ENCODE measurements around the gene TIGD3. TPM values are rescaled to one million over a fixed set of nuclear protein-coding genes. Genes with fewer than 3 reads are reported as not detected.

Gene TIGD3
- total RNA-seq, 2 donors from 2014 or later: 0.22 TPM; not detected in 1

DNA sequence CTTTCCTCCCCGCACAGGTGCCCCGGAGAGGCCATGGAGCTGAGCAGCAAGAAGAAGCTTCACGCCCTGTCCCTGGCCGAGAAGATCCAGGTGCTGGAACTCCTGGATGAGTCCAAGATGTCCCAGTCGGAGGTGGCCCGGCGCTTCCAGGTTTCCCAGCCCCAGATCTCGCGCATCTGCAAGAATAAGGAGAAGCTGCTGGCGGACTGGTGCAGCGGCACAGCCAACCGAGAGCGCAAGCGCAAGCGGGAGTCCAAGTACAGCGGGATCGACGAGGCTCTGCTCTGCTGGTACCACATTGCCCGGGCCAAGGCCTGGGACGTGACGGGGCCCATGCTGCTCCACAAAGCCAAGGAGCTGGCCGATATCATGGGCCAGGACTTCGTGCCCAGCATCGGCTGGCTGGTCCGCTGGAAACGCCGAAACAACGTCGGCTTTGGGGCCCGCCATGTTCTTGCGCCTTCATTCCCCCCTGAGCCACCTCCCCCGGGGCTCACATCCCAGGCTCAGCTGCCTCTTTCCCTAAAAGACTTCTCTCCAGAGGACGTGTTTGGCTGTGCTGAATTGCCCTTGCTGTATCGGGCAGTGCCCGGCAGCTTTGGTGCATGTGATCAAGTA is 1.3 kb downstream of the TIGD3 start:
- DNase-seq (ENCODE audit: low spot score): no peak
- Histone ChIP-seq H3K4me1 (peaks cover 0 to 24% of the 10 kb centered on the region in 2 donors), H3K36me3 (peaks cover 17% of the 10 kb centered on the region), H3K27ac (no peak overlapping the region), H3K9me3 (no peaks in the 10 kb centered on the region), H3K4me3 (peak overlapping the region; percentile 56 to 84), H3K27me3 (no peaks in the 10 kb centered on the region)
- TF ChIP-seq, protein P1, sequence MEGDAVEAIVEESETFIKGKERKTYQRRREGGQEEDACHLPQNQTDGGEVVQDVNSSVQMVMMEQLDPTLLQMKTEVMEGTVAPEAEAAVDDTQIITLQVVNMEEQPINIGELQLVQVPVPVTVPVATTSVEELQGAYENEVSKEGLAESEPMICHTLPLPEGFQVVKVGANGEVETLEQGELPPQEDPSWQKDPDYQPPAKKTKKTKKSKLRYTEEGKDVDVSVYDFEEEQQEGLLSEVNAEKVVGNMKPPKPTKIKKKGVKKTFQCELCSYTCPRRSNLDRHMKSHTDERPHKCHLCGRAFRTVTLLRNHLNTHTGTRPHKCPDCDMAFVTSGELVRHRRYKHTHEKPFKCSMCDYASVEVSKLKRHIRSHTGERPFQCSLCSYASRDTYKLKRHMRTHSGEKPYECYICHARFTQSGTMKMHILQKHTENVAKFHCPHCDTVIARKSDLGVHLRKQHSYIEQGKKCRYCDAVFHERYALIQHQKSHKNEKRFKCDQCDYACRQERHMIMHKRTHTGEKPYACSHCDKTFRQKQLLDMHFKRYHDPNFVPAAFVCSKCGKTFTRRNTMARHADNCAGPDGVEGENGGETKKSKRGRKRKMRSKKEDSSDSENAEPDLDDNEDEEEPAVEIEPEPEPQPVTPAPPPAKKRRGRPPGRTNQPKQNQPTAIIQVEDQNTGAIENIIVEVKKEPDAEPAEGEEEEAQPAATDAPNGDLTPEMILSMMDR (IDR thresholded peaks at IDR 0.05): no peak

- Histone ChIP-seq H3K27me3 (no peaks in the 10 kb centered on the region), H3K27ac (no peak overlapping the region), H3K9me3 (no peaks in the 10 kb centered on the region), H3K4me1 (peaks cover 0 to 24% of the 10 kb centered on the region in 2 donors), H3K36me3 (peaks cover 11% of the 10 kb centered on the region), H3K4me3 (no peak overlapping the region)
- TF ChIP-seq, protein P1 (IDR thresholded peaks at IDR 0.05): no peak
- DNase-seq (ENCODE audit: low spot score): no peak
Measured at GRCh38 chr11:65356394-65356972, 1.9 kb downstream of the TIGD3 start.

GRCh38 chr11:65357856-65358356 is 3.4 kb downstream of the TIGD3 start:
- H3K27me3 ChIP-seq: no peaks in the 10 kb centered on the region
- no peak overlapping the region for H3K27ac ChIP-seq
- TF ChIP-seq, protein P1 (IDR thresholded peaks at IDR 0.05): no peak
- peaks cover 0 to 24% of the 10 kb centered on the region in 2 donors for H3K4me1 ChIP-seq
- no peaks in the 10 kb centered on the region for H3K36me3 ChIP-seq
- H3K9me3 ChIP-seq: no peaks in the 10 kb centered on the region
- H3K4me3 ChIP-seq: no peak overlapping the region
- no peak for DNase-seq (ENCODE audit: low spot score)

DNA sequence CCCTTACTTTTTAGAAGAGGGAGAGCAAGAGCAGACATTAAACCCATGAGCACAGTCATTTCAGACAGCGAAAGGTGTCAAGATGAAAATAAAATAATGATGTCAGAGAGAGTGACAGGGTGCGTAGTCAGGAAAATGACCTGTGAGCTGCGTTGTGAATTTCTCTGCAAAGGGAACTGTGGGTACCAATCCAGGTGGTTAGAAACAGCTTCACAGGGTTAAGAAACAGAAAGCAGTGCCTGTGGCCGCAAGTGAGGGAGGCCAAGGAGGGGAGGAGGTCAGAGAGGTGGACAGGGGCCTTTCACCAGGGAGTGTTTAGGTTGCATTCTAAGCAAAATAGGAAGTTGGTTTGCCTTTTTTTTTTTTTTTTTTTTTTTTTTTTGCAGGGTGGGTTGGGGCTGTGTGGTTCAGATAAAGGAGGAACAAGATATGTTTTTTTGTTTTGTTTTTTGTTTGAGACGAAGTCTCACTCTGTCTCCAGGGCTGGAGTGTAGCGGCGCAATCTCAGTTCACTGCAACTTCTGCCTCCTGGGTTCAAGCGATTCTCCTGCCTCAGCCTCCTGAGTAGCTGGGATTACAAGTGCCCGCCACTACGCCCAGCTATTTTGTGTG is 7.9 kb downstream of the TIGD3 start:
- no peak for DNase-seq (ENCODE audit: low spot score)
- peak overlapping the region in 1 of 2 donors; percentile 19 for H3K27ac ChIP-seq
- TF ChIP-seq, protein P1 (IDR thresholded peaks at IDR 0.05): no peak
- H3K4me3 ChIP-seq: no peak overlapping the region
- no peaks in the 10 kb centered on the region for H3K27me3 ChIP-seq
- no peaks in the 10 kb centered on the region for H3K9me3 ChIP-seq
- peaks cover 0 to 5% of the 10 kb centered on the region in 2 donors for H3K4me1 ChIP-seq
- no peaks in the 10 kb centered on the region for H3K36me3 ChIP-seq

- no peak overlapping the region for H3K27ac ChIP-seq
- DNase-seq (ENCODE audit: low spot score): no peak
- TF ChIP-seq, protein P1 (IDR thresholded peaks at IDR 0.05): no peak
- no peaks in the 10 kb centered on the region for H3K27me3 ChIP-seq
- no peaks in the 10 kb centered on the region for H3K9me3 ChIP-seq
- peaks cover 0 to 5% of the 10 kb centered on the region in 2 donors for H3K4me1 ChIP-seq
- no peaks in the 10 kb centered on the region for H3K36me3 ChIP-seq
- H3K4me3 ChIP-seq: no peak overlapping the region
Measured at GRCh38 chr11:65362966-65363365, 8.4 kb downstream of the TIGD3 start.

Measured in right atrium auricular region (tissue), 2 donors.